ENCODE data around the gene RLBP1. TPM values are rescaled to one million over a fixed set of nuclear protein-coding genes. Genes with fewer than 3 reads are reported as not detected.

RLBP1 gene
- total and polyA plus RNA-seq, 9 of the 15 experiments (the other 6 are each of a cell fraction or from before 2014, with no cell fraction given) = 0.05 TPM; not detected in 8

GRCh38 chr15:89217031-89217430 lies 4.3 kb downstream of the RLBP1 start (continued):
- TF ChIP-seq, protein P1, sequence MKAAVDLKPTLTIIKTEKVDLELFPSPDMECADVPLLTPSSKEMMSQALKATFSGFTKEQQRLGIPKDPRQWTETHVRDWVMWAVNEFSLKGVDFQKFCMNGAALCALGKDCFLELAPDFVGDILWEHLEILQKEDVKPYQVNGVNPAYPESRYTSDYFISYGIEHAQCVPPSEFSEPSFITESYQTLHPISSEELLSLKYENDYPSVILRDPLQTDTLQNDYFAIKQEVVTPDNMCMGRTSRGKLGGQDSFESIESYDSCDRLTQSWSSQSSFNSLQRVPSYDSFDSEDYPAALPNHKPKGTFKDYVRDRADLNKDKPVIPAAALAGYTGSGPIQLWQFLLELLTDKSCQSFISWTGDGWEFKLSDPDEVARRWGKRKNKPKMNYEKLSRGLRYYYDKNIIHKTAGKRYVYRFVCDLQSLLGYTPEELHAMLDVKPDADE (conservative IDR thresholded peaks at IDR 0.05; ENCODE audit: control insufficient read depth, low read depth, low read length) = no peak
- no peak for TF ChIP-seq ZNF282 (CRISPR knock-in tag; IDR thresholded peaks at IDR 0.05)
- no peak for TF ChIP-seq HMG20A (CRISPR knock-in tag; conservative IDR thresholded peaks at IDR 0.05)
- no peak for TF ChIP-seq MAZ (CRISPR knock-in tag; conservative IDR thresholded peaks at IDR 0.05 in 1 of 2, IDR thresholded peaks at IDR 0.05 in 1 of 2)

DNA sequence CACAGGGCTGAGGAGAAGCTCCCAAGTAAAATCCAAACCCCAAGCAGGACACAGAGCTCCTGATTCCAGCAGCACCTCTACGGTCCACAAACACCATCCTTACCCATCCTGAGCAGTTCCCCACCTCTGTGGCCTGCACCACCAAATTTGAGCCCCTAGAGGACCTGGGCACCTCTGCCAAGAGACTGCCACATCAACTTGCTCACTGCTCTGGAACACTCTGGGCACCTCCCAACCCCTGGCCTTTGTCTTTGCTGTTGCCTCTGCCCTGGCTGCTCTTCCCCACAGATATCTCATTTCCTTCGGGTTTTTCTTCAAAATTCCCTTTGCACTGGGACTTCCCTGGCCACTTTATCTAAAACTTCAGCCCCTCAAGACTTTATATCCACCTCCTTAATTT lies 5.8 kb downstream of the RLBP1 start:
- Histone ChIP-seq H3K9me3 (replicated peaks; ENCODE audit: control insufficient read depth, insufficient read depth, low read depth, low read length) (no peaks in the 10 kb centered on the region), H3K27ac (ENCODE audit: extremely low read depth, low read depth, low read length) (no peak overlapping the region), H3K9me1 (ENCODE audit: control insufficient read depth, insufficient read depth, low read length) (no peaks in the 10 kb centered on the region), H3K9ac (ENCODE audit: insufficient read depth in 1 of 2, low read depth in 2 of 2, low read length in 2 of 2) (no peak overlapping the region), H2AFZ (ENCODE audit: low read depth, low read length) (no peak overlapping the region), H3K27me3 (ENCODE audit: control insufficient read depth in 2 of 2, insufficient read depth in 2 of 2, low read length in 2 of 2) (peaks cover 33 to 56% of the 10 kb centered on the region in 2 experiments), H3K4me1 (replicated peaks in 1 of 2; ENCODE audit: control insufficient read depth in 2 of 2, insufficient read depth in 2 of 2, low read length in 2 of 2) (peaks cover 0 to 4% of the 10 kb centered on the region in 2 experiments; a peak in 1 of 5 replicates), H3K36me3 (ENCODE audit: control insufficient read depth, insufficient read depth, low read length) (no peaks in the 10 kb centered on the region), H3K4me2 (ENCODE audit: insufficient read depth, low read length) (no peak overlapping the region), H3K79me2 (ENCODE audit: control insufficient read depth, insufficient read depth, low read length) (no peaks in the 10 kb centered on the region), H4K20me1 (replicated peaks; ENCODE audit: control insufficient read depth, insufficient read depth, low read length) (no peaks in the 10 kb centered on the region), H3K4me3 (no peak overlapping the region)
- POLR2A ChIA-PET = interaction anchor here (0.9 to 1.0 kb wide), 3 partner anchors 9 to 15 kb away, joined by 3 read pairs; no protein-coding TSS in a partner anchor
- ATAC-seq (no peak), FAIRE-seq (no peak), DNase-seq (ENCODE audit: extremely low read depth in 1 of 4, low spot score in 3 of 4) (no peak)
- in situ Hi-C loops (cut with MboI) (no loop called here), intact Hi-C loops (cut with micrococcal nuclease) (no loop called here)
- TF ChIP-seq IFI16 (CRISPR knock-in tag; IDR thresholded peaks at IDR 0.05) (no peak), ZNF444 (CRISPR knock-in tag; IDR thresholded peaks at IDR 0.05) (no peak), PTRF (tag; IDR thresholded peaks at IDR 0.05) (no peak), FOXJ2 (tag; IDR thresholded peaks at IDR 0.05) (no peak)
- no TSS peak for BruUV-seq (replicated peaks)
- 5% methylated on average over 2 of the region's 2 CpGs for WGBS (ENCODE audit: insufficient coverage, low coverage, missing lambda C conversion rate)
- CTCF ChIA-PET (ENCODE audit: low intra/inter-chr PET ratio) = no interaction called here

All from K562 (cell line).